K562 (cell line): Measurements from ENCODE around the gene DDRGK1. TPM values are rescaled to one million over a fixed set of nuclear protein-coding genes. Genes with fewer than 3 reads are reported as not detected.

ENCODE experiments used
- ARID1B ChIP-seq: fragments of 450-650 bp; IDR thresholded peaks from 2 replicates; pipeline ENCODE4 v1.6.1; 2016; ENCODE audit warnings: antibody characterized with exemption, mild to moderate bottlenecking, inconsistent platforms
- CBFA2T3 ChIP-seq: fragments of 450-650 bp; IDR thresholded peaks from 2 replicates; pipeline ENCODE4 v1.6.1; 2017
- CREB1 ChIP-seq, 2 experiments: sonication (generic) in 1 of 2; formaldehyde crosslinking in 1 of 2; IDR thresholded peaks; 2 replicates each; pipeline versions ENCODE4 v1.6.1 to v1.8.0; 2012 to 2022; ENCODE audit warnings: inconsistent platforms in 1 of 2, mild to moderate bottlenecking in 1 of 2, missing genetic modification reagents in 1 of 2, moderate library complexity in 1 of 2
- ETV6 ChIP-seq, 3 experiments: fragments of 150-350 bp in 1 of 3; sonication (generic) in 1 of 3; formaldehyde crosslinking in 1 of 3; IDR thresholded peaks; 2 replicates each; pipeline versions ENCODE4 v1.6.1 to v1.8.0; 2014 to 2022; ENCODE audit warnings: borderline replicate concordance in 2 of 3, low read depth in 2 of 3, antibody characterized with exemption in 1 of 3, low read length in 1 of 3, mild to moderate bottlenecking in 1 of 3, missing genetic modification reagents in 1 of 3
- GABPB1 ChIP-seq: sonication (generic); formaldehyde crosslinking; IDR thresholded peaks from 2 replicates; pipeline ENCODE4 v1.8.0; 2022; ENCODE audit warnings: mild to moderate bottlenecking, missing genetic modification reagents
- GATA2 ChIP-seq: sonication (generic); formaldehyde crosslinking; IDR thresholded peaks from 2 replicates; pipeline ENCODE4 v1.4.0; 2020; ENCODE audit warnings: mild to moderate bottlenecking, missing genetic modification reagents
- HMG20A ChIP-seq: fragments of 450-650 bp; formaldehyde crosslinking; conservative IDR thresholded peaks from 2 replicates; pipeline ENCODE4 v1.4.0; 2020; ENCODE audit warnings: mild to moderate bottlenecking, mixed read lengths
- KDM1A ChIP-seq, 2 experiments: fragments of 450-650 bp; IDR thresholded peaks; 2 replicates each; pipeline ENCODE4 v1.6.1; 2016; ENCODE audit warnings: mild to moderate bottlenecking in 2 of 2
- MCM3 ChIP-seq: fragments of 450-650 bp; IDR thresholded peaks from 2 replicates; pipeline ENCODE4 v1.6.1; 2016
- NR2C2 ChIP-seq, 2 experiments: fragments of 200-800 bp in 1 of 2; sonication (Bioruptor generic) in 1 of 2; sonication (generic) in 1 of 2; formaldehyde crosslinking in 1 of 2; IDR thresholded peaks; 2 replicates each; pipeline versions ENCODE4 v1.6.1 to v1.8.0; 2016 to 2022; ENCODE audit warnings: mild to moderate bottlenecking in 1 of 2, missing compliant biosample characterization in 1 of 2, missing genetic modification characterization in 1 of 2, missing genetic modification reagents in 1 of 2
- PTBP1 ChIP-seq: fragments of 200-400 bp; formaldehyde crosslinking; IDR thresholded peaks from 2 replicates; pipeline ENCODE4 v1.6.1; 2017; ENCODE audit warnings: low read depth, low read length
- RNF2 ChIP-seq: sonication (generic); IDR thresholded peaks from 2 replicates; pipeline ENCODE4 v1.6.1; 2016
- XRCC5 ChIP-seq: fragments of 200-400 bp; formaldehyde crosslinking; IDR thresholded peaks from 2 replicates; pipeline ENCODE4 v1.6.1; 2017; ENCODE audit warnings: low read depth, mild to moderate bottlenecking, low read length
- YBX1 ChIP-seq: fragments of 450-650 bp; IDR thresholded peaks from 2 replicates; pipeline ENCODE4 v1.7.1; 2016; ENCODE audit warnings: mild to moderate bottlenecking
- ZC3H8 ChIP-seq: fragments of 450-650 bp; IDR thresholded peaks from 2 replicates; pipeline ENCODE4 v1.6.1; 2017
- ZNF324 ChIP-seq: fragments of 250-450 bp; sonication (Bioruptor Pico); IDR thresholded peaks from 2 replicates; pipeline ENCODE4 v1.4.0; 2020; ENCODE audit warnings: mild to moderate bottlenecking
- ZNF695 ChIP-seq: fragments of 450-650 bp; formaldehyde crosslinking; IDR thresholded peaks from 2 replicates; pipeline ENCODE4 v1.4.0; 2020; ENCODE audit warnings: mild to moderate bottlenecking, moderate library complexity
- ZSCAN32 ChIP-seq: fragments of 450-650 bp; formaldehyde crosslinking; IDR thresholded peaks from 2 replicates; pipeline ENCODE4 v1.4.0; 2020; ENCODE audit warnings: mild to moderate bottlenecking, moderate library complexity
- polyA plus RNA-seq, 8 experiments: library from polyadenylated mRNA; depleted of rRNA in 4 of 8; stranded (reverse) in 5 of 8; unstranded in 3 of 8; fragments of >200 nt; fragmentation: Nextera tagmentation in 2 of 8; fragmentation: Illumina TruSeq in 1 of 8; extraction: Ambion mirVana in 2 of 8; extraction: Trizol in 1 of 8; gene quantifications; 2 replicates each; pipeline versions ENCODE4 v1.2.1 to v1.2.3, GENCODE V29; 2011 to 2014; ENCODE audit warnings: inconsistent platforms in 1 of 8, missing spikeins in 1 of 8
- total RNA-seq, 7 experiments: library from RNA; depleted of rRNA in 6 of 7; stranded (reverse); fragments of >200 nt in 6 of 7; fragmentation: Illumina TruSeq in 2 of 7; extraction: Trizol in 2 of 7; gene quantifications; 2 replicates each; pipeline versions ENCODE4 v1.2.1 to v1.2.3, GENCODE V29; 2011 to 2021; ENCODE audit warnings: low replicate concordance in 1 of 7
- TF ChIP-seq, protein P1 (sequence below): fragments of 450-650 bp; IDR thresholded peaks from 2 replicates; pipeline ENCODE4 v1.7.0; 2016; ENCODE audit warnings: borderline replicate concordance
- TF ChIP-seq, protein P2 (sequence below): sonication (generic); formaldehyde crosslinking; IDR thresholded peaks from 2 replicates; pipeline ENCODE4 v1.8.0; 2022; ENCODE audit warnings: missing genetic modification reagents, mild to moderate bottlenecking, moderate library complexity, borderline replicate concordance
- TF ChIP-seq, protein P3 (sequence below): sonication (generic); formaldehyde crosslinking; IDR thresholded peaks from 2 replicates; pipeline ENCODE4 v1.8.0; 2022; ENCODE audit warnings: mild to moderate bottlenecking, missing genetic modification reagents, borderline replicate concordance
- TF ChIP-seq, protein P4 (sequence below): fragments of 450-650 bp; formaldehyde crosslinking; conservative IDR thresholded peaks from 2 replicates; pipeline ENCODE4 v1.4.0; 2022; ENCODE audit warnings: mild to moderate bottlenecking, missing genetic modification characterization

The DDRGK1 gene
- total and polyA plus RNA-seq, 9 of the 15 experiments (the other 6 are each of a cell fraction or from before 2014, with no cell fraction given) = 2.3 to 54.4 (median 29.1) TPM

DNA sequence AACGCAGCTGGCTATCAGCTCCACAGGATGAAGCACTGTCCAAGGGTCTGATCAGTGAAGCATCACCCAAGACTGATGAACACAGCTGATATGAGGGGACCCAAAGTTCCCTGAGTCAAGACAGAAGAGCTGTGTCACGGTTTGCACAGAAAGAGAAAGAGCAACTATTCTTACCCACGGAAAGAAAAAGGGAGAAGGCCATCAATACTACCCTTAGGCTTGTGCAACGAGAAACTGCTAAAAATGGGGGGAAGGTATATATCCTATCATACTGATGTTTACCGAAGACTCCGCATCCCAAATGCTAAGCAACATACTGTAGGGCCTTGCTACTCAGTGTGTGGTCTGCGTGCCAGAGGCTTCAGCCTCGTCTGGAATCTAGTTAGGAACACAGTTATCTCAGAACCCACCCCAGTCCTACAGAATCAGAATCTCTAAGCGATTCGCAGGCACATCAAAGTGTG is 45.5 kb downstream of the DDRGK1 start (continued):
- TF ChIP-seq, protein P1, sequence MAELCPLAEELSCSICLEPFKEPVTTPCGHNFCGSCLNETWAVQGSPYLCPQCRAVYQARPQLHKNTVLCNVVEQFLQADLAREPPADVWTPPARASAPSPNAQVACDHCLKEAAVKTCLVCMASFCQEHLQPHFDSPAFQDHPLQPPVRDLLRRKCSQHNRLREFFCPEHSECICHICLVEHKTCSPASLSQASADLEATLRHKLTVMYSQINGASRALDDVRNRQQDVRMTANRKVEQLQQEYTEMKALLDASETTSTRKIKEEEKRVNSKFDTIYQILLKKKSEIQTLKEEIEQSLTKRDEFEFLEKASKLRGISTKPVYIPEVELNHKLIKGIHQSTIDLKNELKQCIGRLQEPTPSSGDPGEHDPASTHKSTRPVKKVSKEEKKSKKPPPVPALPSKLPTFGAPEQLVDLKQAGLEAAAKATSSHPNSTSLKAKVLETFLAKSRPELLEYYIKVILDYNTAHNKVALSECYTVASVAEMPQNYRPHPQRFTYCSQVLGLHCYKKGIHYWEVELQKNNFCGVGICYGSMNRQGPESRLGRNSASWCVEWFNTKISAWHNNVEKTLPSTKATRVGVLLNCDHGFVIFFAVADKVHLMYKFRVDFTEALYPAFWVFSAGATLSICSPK = no peak
- TF ChIP-seq, protein P2, sequence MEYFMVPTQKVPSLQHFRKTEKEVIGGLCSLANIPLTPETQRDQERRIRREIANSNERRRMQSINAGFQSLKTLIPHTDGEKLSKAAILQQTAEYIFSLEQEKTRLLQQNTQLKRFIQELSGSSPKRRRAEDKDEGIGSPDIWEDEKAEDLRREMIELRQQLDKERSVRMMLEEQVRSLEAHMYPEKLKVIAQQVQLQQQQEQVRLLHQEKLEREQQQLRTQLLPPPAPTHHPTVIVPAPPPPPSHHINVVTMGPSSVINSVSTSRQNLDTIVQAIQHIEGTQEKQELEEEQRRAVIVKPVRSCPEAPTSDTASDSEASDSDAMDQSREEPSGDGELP (CRISPR knock-in tag) = peak; percentile 40
- TF ChIP-seq GABPB1 (no peak), ETV6 (IDR thresholded peaks at IDR 0.05; ENCODE audit: borderline replicate concordance in 1 of 2, low read depth in 2 of 2, low read length in 1 of 2) (no peak), ETV6 (CRISPR knock-in tag; IDR thresholded peaks at IDR 0.05; ENCODE audit: borderline replicate concordance) (no peak), MCM3 (no peak), ZNF324 (CRISPR knock-in tag) (no peak), NR2C2 (CRISPR knock-in tag; IDR thresholded peaks at IDR 0.05) (no peak), NR2C2 (tag; IDR thresholded peaks at IDR 0.05) (no peak), ARID1B (peak; percentile 40; the same call in 1 of the 2 replicates), CREB1 (IDR thresholded peaks at IDR 0.05) (no peak), CREB1 (CRISPR knock-in tag; IDR thresholded peaks at IDR 0.05) (no peak), HMG20A (CRISPR knock-in tag) (no peak), XRCC5 (no peak), ZC3H8 (no peak), RNF2 (peak; percentile 21; the same call in 1 of the 2 replicates), PTBP1 (no peak), ZSCAN32 (CRISPR knock-in tag) (no peak), KDM1A (IDR thresholded peaks at IDR 0.05) (0 out of 4 replicates have a peak, but pooled peaks of 1 of the 2 experiments have one; percentile 15), ZNF695 (CRISPR knock-in tag) (no peak), YBX1 (no peak), GATA2 (CRISPR knock-in tag) (peak; percentile 57; the same call in 1 of the 2 replicates), CBFA2T3 (peak; percentile 41; the same call in 1 of the 2 replicates)
- TF ChIP-seq, protein P3, sequence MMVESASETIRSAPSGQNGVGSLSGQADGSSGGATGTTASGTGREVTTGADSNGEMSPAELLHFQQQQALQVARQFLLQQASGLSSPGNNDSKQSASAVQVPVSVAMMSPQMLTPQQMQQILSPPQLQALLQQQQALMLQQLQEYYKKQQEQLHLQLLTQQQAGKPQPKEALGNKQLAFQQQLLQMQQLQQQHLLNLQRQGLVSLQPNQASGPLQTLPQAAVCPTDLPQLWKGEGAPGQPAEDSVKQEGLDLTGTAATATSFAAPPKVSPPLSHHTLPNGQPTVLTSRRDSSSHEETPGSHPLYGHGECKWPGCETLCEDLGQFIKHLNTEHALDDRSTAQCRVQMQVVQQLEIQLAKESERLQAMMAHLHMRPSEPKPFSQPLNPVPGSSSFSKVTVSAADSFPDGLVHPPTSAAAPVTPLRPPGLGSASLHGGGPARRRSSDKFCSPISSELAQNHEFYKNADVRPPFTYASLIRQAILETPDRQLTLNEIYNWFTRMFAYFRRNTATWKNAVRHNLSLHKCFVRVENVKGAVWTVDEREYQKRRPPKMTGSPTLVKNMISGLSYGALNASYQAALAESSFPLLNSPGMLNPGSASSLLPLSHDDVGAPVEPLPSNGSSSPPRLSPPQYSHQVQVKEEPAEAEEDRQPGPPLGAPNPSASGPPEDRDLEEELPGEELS (CRISPR knock-in tag) = 0 out of 2 replicates have a peak, but pooled peaks have one; percentile 8
- TF ChIP-seq, protein P4, sequence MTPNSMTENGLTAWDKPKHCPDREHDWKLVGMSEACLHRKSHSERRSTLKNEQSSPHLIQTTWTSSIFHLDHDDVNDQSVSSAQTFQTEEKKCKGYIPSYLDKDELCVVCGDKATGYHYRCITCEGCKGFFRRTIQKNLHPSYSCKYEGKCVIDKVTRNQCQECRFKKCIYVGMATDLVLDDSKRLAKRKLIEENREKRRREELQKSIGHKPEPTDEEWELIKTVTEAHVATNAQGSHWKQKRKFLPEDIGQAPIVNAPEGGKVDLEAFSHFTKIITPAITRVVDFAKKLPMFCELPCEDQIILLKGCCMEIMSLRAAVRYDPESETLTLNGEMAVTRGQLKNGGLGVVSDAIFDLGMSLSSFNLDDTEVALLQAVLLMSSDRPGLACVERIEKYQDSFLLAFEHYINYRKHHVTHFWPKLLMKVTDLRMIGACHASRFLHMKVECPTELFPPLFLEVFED (CRISPR knock-in tag) = no peak
